T-helper 1 cell treated with Interleukin-12 subunit alpha and Interleukin-12 subunit beta and Interleukin-4 antibody, amounts not matched to agents 30 μg/mL and 1 μg/mL, for 36 hours (primary cell): ENCODE data around the gene ZNF578.
A peak's percentile ranks its signal among the peaks of the same experiment; 100 is the strongest.
"Not testable (repeated sequence)": the region's sequence is repeated elsewhere in the genome, so short reads cannot be mapped to it uniquely, and the experiment has no call there.

ENCODE experiments used
- H3K27ac Mint-ChIP-seq: one replicate; pipeline ENCODE4 v1.8.0; 2021; ENCODE audit warnings: mild to moderate bottlenecking, mixed read lengths
- H3K27me3 Mint-ChIP-seq: one replicate; pipeline ENCODE4 v1.8.0; 2021; ENCODE audit warnings: low read depth, mixed read lengths
- H3K36me3 Mint-ChIP-seq: one replicate; pipeline ENCODE4 v1.8.0; 2021; ENCODE audit warnings: low read depth, mixed read lengths
- H3K4me1 Mint-ChIP-seq: one replicate; pipeline ENCODE4 v1.8.0; 2021; ENCODE audit warnings: low read depth, mixed read lengths
- H3K4me3 Mint-ChIP-seq: one replicate; pipeline ENCODE4 v1.8.0; 2021; ENCODE audit warnings: mild to moderate bottlenecking, moderate library complexity, mixed read lengths
- H3K9me3 Mint-ChIP-seq: one replicate; pipeline ENCODE4 v1.8.0; 2021; ENCODE audit warnings: mixed read lengths

ZNF578 gene

GRCh38 chr19:52453324-52454094 is at the start of gene ZNF578:
ZNF578 (plus strand) TSS chr19:52453553; CDS start chr19:52501846, 48,293 bp downstream.
- H3K27ac Mint-ChIP-seq, result no peak within 1 kb of the TSS
- peaks cover 4% of the 10 kb centered on the region for H3K36me3 Mint-ChIP-seq
- peak within 1 kb of the TSS; percentile 59 for H3K4me3 Mint-ChIP-seq
- peaks cover 3% of the 10 kb centered on the region for H3K4me1 Mint-ChIP-seq
- H3K27me3 Mint-ChIP-seq, result no peaks in the 10 kb centered on the region
- H3K9me3 Mint-ChIP-seq, result peaks cover 74% of the 10 kb centered on the region

DNA sequence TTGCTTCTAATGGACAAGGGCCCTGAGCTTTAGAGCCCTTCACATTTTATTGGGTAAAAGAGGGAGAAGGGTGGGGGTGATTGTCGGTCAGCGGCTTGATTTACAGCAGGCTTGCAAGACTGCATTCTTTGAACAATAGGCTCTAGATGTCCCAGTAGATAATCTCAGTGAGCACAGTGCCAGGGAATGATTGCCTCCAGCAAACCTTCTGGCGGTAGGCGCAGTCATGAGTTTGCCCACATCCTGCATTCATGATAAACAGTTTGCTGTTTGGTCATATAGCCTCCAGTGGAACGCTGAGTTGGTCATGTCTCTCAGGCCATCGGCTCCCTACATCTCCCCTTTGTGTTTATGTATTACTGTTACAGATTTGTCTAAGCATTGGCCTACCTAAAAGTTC is 43.1 kb upstream of the ZNF578 start:
- Mint-ChIP-seq H3K27me3 (no peaks in the 10 kb centered on the region), H3K9me3 (peaks cover 85% of the 10 kb centered on the region), H3K4me1 (no peaks in the 10 kb centered on the region), H3K4me3 (no peak overlapping the region), H3K36me3 (peaks cover 25% of the 10 kb centered on the region), H3K27ac (no peak overlapping the region)

DNA sequence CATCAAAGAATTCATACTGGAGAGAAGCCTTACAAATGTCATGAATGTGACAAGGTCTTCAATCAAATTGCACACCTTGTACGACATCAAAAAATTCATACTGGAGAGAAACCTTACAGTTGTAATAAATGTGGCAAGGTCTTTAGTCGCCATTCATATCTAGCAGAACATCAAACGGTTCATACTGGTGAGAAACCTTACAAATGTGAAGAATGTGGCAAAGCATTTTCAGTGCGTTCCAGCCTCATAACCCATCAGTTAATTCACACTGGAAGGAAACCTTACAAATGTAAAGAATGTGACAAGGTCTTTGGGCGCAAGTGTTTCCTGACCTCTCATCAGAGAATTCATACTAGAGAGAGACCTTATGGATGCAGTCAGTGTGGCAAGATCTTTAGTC is 37.6 kb upstream of the ZNF578 start:
- no peaks in the 10 kb centered on the region for H3K4me1 Mint-ChIP-seq
- H3K4me3 Mint-ChIP-seq, result no peak overlapping the region
- H3K9me3 Mint-ChIP-seq, result peaks cover 85% of the 10 kb centered on the region
- no peaks in the 10 kb centered on the region for H3K27me3 Mint-ChIP-seq
- peaks cover 5% of the 10 kb centered on the region for H3K36me3 Mint-ChIP-seq
- H3K27ac Mint-ChIP-seq, result no peak overlapping the region

DNA sequence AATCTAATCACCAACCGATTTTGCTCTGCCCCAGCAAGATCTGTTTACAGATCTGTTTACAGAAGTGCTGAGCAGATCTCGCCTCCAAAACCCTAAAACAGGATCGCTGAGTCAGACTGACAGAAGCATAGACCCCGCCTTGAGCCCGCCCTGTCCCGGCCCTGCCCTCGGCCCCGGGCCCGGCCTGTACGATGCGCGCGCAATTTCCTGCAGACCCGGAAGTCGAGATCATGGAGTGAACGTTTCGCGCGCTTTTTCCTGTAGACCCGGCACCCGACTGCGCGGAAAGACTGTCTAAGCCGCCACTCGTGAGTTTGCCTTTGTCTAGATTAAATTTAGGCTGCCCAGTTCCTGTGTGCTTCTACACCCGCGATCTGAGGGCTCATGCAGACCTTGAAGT is 24.4 kb upstream of the ZNF578 start, which contains the start of gene ZNF534:
Gene ZNF534, plus strand, starts transcription at position 212 of the 400 bp plus-strand sequence. CDS start 2,327 bp downstream, outside the sequence.
- Mint-ChIP-seq H3K9me3 (peaks cover 54% of the 10 kb centered on the region), H3K27ac (no peak within 1 kb of the TSS), H3K27me3 (no peaks in the 10 kb centered on the region), H3K4me3 (no peak within 1 kb of the TSS), H3K36me3 (peaks cover 2% of the 10 kb centered on the region), H3K4me1 (no peaks in the 10 kb centered on the region)

DNA sequence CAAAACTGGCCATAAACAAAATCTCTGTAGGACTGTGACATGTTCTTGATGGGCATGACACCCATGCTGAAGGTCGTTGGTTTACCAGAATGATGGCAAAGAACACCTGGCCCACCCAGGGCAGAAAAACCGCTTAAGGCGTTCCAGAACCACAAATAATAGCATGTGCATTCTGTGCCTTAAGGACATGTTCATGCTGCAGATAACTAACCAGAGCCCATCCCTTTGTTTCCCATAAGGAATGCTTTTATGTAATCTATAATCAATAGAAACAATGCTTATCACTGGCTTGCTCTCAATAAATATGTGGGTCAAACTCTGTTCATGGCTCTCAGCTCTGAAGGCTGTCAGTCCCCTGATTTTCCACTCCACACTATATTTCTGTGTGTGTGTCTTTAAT is 11.2 kb upstream of the ZNF578 start:
- H3K36me3 Mint-ChIP-seq, result no peaks in the 10 kb centered on the region
- H3K4me3 Mint-ChIP-seq, result no peak overlapping the region
- H3K27ac Mint-ChIP-seq, result no peak overlapping the region
- no peaks in the 10 kb centered on the region for H3K4me1 Mint-ChIP-seq
- H3K9me3 Mint-ChIP-seq, result peaks cover 76% of the 10 kb centered on the region
- H3K27me3 Mint-ChIP-seq, result no peaks in the 10 kb centered on the region

DNA sequence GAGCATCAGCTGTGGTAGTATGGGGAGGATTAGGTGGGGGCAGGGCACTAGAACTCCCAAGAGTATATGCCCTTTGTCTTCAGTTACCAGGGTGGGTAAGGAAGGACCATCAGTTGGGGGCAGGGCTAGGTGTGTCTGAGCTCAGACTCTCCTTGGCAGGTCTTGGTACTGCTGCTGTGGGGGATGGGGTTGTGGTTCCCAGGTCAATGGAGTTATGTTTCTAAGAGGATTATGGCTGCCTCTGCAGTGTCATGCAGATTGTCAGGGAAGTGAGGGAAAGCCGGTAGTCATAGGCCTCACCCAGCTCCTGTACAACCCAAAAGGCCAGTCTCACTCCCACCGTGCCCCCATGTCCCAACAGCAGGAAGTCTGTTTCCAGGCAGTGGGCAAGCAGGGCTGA is 8.8 kb upstream of the ZNF578 start:
- no peaks in the 10 kb centered on the region for H3K4me1 Mint-ChIP-seq
- no peaks in the 10 kb centered on the region for H3K36me3 Mint-ChIP-seq
- H3K27me3 Mint-ChIP-seq, result no peaks in the 10 kb centered on the region
- H3K4me3 Mint-ChIP-seq, result no peak overlapping the region
- H3K9me3 Mint-ChIP-seq, result peaks cover 79% of the 10 kb centered on the region
- H3K27ac Mint-ChIP-seq, result no peak overlapping the region

DNA sequence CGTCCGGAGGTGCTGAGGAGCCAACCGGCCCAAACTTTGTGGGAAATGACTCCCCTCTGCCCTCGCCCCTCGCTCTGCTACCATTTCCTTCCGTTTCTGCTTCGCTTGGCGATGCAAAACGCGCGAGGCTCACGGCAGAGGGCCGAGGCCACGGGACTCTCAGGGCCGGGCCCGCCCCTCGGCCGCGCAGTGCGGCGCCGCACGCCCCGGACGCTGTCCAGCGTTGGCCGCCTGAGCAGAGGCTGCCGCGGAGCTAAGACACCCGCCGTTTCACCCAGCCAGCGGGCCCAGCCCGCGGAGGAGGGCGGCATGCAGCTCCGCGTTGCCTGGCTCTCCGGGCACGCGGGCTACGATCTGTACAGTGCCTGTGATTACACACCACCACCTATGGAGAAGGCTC is 2.1 kb upstream of the ZNF578 start:
- Mint-ChIP-seq H3K4me1 (peaks cover 3% of the 10 kb centered on the region), H3K9me3 (peaks cover 73% of the 10 kb centered on the region), H3K27me3 (no peaks in the 10 kb centered on the region), H3K36me3 (peaks cover 3% of the 10 kb centered on the region), H3K27ac (no peak overlapping the region), H3K4me3 (no peak overlapping the region)

DNA sequence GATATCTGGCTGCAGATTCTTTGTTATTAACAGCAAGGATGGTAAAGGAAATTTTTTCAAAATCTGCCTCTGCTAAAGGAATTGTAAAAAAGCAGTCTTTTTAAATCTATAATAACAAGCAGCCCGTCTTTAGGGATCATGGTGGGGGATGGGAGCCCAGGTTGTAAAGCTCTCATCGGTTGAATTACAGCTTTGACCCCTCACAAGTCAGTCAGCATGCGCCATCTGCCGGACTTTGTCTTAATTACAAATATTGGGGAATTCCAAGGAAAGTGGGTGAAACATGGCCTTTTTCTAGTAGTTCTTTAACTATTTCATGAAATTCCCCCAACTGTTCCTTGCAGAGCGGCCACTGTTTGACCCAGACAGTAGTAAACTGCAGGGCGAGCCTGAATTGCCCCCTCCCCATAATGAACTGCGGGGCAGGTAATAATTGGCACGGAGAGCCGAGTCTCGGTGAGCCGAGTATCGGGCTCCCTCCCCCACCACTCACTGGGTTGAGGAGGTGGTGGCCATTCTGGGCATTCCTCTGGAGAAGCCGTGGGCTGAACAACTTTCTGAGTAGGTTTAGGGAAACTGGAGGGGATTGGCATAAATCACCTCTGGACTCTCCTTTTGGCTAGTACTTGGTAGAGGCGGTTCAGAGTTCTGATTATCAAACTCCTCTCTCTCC is 11.6 kb downstream of the ZNF578 start:
- Mint-ChIP-seq H3K27ac (no peak overlapping the region), H3K4me3 (no peak overlapping the region), H3K27me3 (no peaks in the 10 kb centered on the region), H3K4me1 (no peaks in the 10 kb centered on the region), H3K36me3 (peaks cover 1% of the 10 kb centered on the region), H3K9me3 (peaks cover 76% of the 10 kb centered on the region)

DNA sequence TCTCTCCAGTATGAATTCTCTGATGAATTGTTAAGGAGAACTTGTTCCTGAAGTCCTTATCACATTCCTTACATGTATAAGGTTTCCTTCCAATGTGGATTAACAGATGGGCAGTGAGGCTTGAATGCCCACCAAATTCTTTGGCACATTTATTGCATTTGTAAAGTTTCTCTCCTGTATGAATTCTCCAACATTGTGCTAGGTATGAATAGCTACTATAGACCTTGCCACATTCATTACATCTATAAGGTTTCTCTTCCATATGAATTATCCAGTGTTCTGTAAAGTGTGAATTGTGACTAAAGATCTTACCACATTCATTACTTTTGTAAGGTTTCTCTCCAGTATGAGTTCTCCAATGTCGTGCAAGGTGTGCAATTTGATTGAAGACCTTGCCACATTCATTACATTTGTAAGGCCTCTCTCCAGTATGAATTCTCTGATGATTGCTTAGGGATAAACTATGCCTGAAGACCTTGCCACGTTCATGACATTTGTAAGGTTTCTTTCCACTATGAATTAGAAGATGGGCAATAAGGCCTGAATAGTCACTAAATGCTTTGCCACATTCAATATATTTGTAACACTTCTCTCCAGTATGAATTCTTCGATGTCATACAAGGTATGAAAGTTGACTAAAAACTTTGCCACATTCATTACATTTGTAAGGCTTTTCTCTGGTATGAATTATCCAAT is 20.4 kb downstream of the ZNF578 start:
- peaks cover 15% of the 10 kb centered on the region for H3K36me3 Mint-ChIP-seq
- peaks cover 79% of the 10 kb centered on the region for H3K9me3 Mint-ChIP-seq
- H3K4me1 Mint-ChIP-seq, result no peaks in the 10 kb centered on the region
- H3K27ac Mint-ChIP-seq, result no peak overlapping the region
- H3K4me3 Mint-ChIP-seq, result no peak overlapping the region
- H3K27me3 Mint-ChIP-seq, result no peaks in the 10 kb centered on the region

GRCh38 chr19:52474351-52475127 is 21.2 kb downstream of the ZNF578 start:
- Mint-ChIP-seq H3K9me3 (peaks cover 75% of the 10 kb centered on the region), H3K36me3 (peaks cover 15% of the 10 kb centered on the region), H3K27ac (no peak overlapping the region)

DNA sequence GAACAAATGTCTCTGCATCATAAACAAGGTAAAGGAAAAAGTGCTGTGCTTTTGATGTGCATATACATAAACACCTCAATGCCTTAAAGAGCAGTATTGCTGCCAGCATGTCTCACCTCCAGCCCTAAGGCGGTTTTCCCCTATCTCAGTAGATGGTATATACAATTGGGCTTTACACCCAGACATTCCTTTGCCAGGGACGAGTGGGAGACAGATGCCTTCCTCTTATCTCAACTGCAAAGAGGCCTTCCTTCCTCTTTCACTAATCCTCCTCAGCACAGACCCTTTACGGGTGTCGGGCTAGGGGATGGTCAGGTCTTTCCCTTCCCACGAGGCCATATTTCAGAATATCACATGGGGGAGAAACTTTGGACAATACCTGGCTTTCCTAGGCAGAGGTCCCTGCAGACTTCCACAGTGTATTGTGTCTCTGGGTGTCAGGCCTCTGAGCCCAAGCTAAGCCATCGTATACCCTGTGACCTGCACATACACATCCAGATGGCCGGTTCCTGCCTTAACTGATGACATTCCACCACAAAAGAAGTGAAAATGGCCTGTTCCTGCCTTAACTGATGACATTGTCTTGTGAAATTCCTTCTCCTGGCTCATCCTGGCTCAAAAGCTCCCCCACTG is 30.9 kb downstream of the ZNF578 start:
- H3K36me3 Mint-ChIP-seq, H3K4me3 Mint-ChIP-seq, H3K27me3 Mint-ChIP-seq, H3K4me1 Mint-ChIP-seq, H3K27ac Mint-ChIP-seq: not testable (repeated sequence)
- H3K9me3 Mint-ChIP-seq, result peaks cover 56% of the 10 kb centered on the region

More at GRCh38 chr19:52474351-52475127, 21.2 kb downstream of the ZNF578 start:
- no peak overlapping the region for H3K4me3 Mint-ChIP-seq
- no peaks in the 10 kb centered on the region for H3K27me3 Mint-ChIP-seq
- H3K4me1 Mint-ChIP-seq, result no peaks in the 10 kb centered on the region

GRCh38 chr19:52485064-52485463 is 31.7 kb downstream of the ZNF578 start:
- not testable (repeated sequence) for H3K27ac Mint-ChIP-seq, H3K4me1 Mint-ChIP-seq, H3K36me3 Mint-ChIP-seq, H3K4me3 Mint-ChIP-seq, H3K27me3 Mint-ChIP-seq
- peaks cover 60% of the 10 kb centered on the region for H3K9me3 Mint-ChIP-seq

- not testable (repeated sequence) for H3K4me3 Mint-ChIP-seq, H3K27ac Mint-ChIP-seq, H3K36me3 Mint-ChIP-seq, H3K4me1 Mint-ChIP-seq, H3K27me3 Mint-ChIP-seq
- peaks cover 63% of the 10 kb centered on the region for H3K9me3 Mint-ChIP-seq
Measured at GRCh38 chr19:52485561-52486240, 32.3 kb downstream of the ZNF578 start.
